22Rv1 (cell line): ENCODE results near the gene OR6C68.

Experiments
- CTCF ChIP-seq: fragments of 450-650 bp; IDR thresholded peaks from 2 replicates; pipeline ENCODE4 v1.5.1; 2017; ENCODE audit warnings: mild to moderate bottlenecking
- ZFX ChIP-seq: fragments of 450-650 bp; IDR thresholded peaks from 2 replicates; pipeline ENCODE4 v1.6.1; 2017; ENCODE audit warnings: antibody characterized with exemption, borderline replicate concordance

- TF ChIP-seq CTCF (no peak), ZFX (no peak)
Observed at GRCh38 chr12:55445357-55445756, 46.8 kb upstream of the OR6C68 start.
